Right lobe of liver (tissue), 4 donors: ENCODE data around the gene ZBTB25.

Experiments used
- POLR2A ChIP-seq: fragments of 450-650 bp; IDR thresholded peaks from one replicate; pipeline ENCODE4 v1.6.1; 2017; ENCODE audit warnings: antibody characterized with exemption, mild to moderate bottlenecking
- TF ChIP-seq, protein P1 (sequence below), 4 donors: fragments of 200-600 bp in 3 of 4; fragments of 450-650 bp in 1 of 4; IDR thresholded peaks; one replicate each; pipeline versions ENCODE4 v1.5.1 to v1.8.0; 2016 to 2022; ENCODE audit warnings: antibody characterized with exemption in 4 of 4, mild to moderate bottlenecking in 2 of 4
- donor health status: DM: no; HTN: no; CAD: no.
- donor health status: DM: no; HTN: no; CAD: no.
- donor health status: DM: no; HTN: yes; CAD: no.

GRCh38 chr14:64422005-64422404 lies 81.6 kb downstream of the ZBTB25 start:
- no peak for TF ChIP-seq POLR2A
- TF ChIP-seq, protein P1, sequence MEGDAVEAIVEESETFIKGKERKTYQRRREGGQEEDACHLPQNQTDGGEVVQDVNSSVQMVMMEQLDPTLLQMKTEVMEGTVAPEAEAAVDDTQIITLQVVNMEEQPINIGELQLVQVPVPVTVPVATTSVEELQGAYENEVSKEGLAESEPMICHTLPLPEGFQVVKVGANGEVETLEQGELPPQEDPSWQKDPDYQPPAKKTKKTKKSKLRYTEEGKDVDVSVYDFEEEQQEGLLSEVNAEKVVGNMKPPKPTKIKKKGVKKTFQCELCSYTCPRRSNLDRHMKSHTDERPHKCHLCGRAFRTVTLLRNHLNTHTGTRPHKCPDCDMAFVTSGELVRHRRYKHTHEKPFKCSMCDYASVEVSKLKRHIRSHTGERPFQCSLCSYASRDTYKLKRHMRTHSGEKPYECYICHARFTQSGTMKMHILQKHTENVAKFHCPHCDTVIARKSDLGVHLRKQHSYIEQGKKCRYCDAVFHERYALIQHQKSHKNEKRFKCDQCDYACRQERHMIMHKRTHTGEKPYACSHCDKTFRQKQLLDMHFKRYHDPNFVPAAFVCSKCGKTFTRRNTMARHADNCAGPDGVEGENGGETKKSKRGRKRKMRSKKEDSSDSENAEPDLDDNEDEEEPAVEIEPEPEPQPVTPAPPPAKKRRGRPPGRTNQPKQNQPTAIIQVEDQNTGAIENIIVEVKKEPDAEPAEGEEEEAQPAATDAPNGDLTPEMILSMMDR (IDR thresholded peaks at IDR 0.05), result no peak
